GM12891 (cell line): ENCODE data around the gene TDRD12.
"Not testable (repeated sequence)": the region's sequence is repeated elsewhere in the genome, so short reads cannot be mapped to it uniquely, and the experiment has no call there.

Experiments used
- DNase-seq: peaks from one replicate; pipeline ENCODE4 v3.0.0; 2011; ENCODE audit warnings: low spot score; ENCODE audit not compliant: insufficient read length
- FAIRE-seq: peaks from 2 replicates; lab custom pipeline; 2011; peaks lifted over from hg19 to GRCh38; lab: Jason Lieb, UNC
- PAX5 ChIP-seq: IDR thresholded peaks from 2 replicates; pipeline ENCODE4 v1.6.1; 2011; ENCODE audit warnings: low read length, moderate library complexity, mild to moderate bottlenecking; ENCODE audit not compliant: insufficient read depth, severe bottlenecking
- POLR2A ChIP-seq: IDR thresholded peaks from 2 replicates; pipeline ENCODE4 v1.6.1; 2011; ENCODE audit warnings: low read depth, low read length, control low read depth
- POLR2AphosphoS5 ChIP-seq: IDR thresholded peaks from 2 replicates; pipeline ENCODE4 v1.6.1; 2011; ENCODE audit warnings: low read depth, low read length, control low read depth
- POU2F2 ChIP-seq: IDR thresholded peaks from 2 replicates; pipeline ENCODE4 v1.6.1; 2011; ENCODE audit warnings: low read depth, mild to moderate bottlenecking, control low read depth, low read length, moderate library complexity
- SPI1 ChIP-seq: IDR thresholded peaks from 2 replicates; pipeline ENCODE4 v1.6.1; 2011; ENCODE audit warnings: low read depth, low read length, control low read depth
- TAF1 ChIP-seq: IDR thresholded peaks from 2 replicates; pipeline ENCODE4 v1.6.1; 2011; ENCODE audit warnings: low read depth, low read length, control low read depth

TDRD12 gene

GRCh38 chr19:32767951-32768679, 48.5 kb downstream of the TDRD12 start:
- TF ChIP-seq TAF1 (no peak), POU2F2 (no peak), POLR2AphosphoS5 (no peak), PAX5 (no peak), POLR2A (no peak), SPI1 (no peak)
- DNase-seq (no peak), FAIRE-seq (no peak)

- no peak for FAIRE-seq
- no peak for TF ChIP-seq SPI1
- no peak for TF ChIP-seq PAX5
- no peak for TF ChIP-seq POU2F2
- no peak for TF ChIP-seq POLR2A
- no peak for TF ChIP-seq TAF1
- no peak for TF ChIP-seq POLR2AphosphoS5
- DNase-seq: no peak
These were observed 52.0 kb downstream of the TDRD12 start for GRCh38 chr19:32771596-32771995.

GRCh38 chr19:32773126-32773525, 53.6 kb downstream of the TDRD12 start:
- FAIRE-seq (no peak), DNase-seq (no peak)
- TF ChIP-seq TAF1: no peak
- TF ChIP-seq PAX5: no peak
- no peak for TF ChIP-seq POU2F2
- TF ChIP-seq POLR2A: no peak
- no peak for TF ChIP-seq POLR2AphosphoS5
- no peak for TF ChIP-seq SPI1

GRCh38 chr19:32779082-32779481, 59.5 kb downstream of the TDRD12 start:
- FAIRE-seq (no peak), DNase-seq (no peak)
- TF ChIP-seq PAX5 (no peak), POLR2AphosphoS5 (no peak), POLR2A (no peak), POU2F2 (no peak), TAF1 (no peak), SPI1 (no peak)

GRCh38 chr19:32781280-32781679, 61.7 kb downstream of the TDRD12 start:
- no peak for DNase-seq
- FAIRE-seq: no peak
- TF ChIP-seq SPI1 (no peak), POLR2AphosphoS5 (no peak), POLR2A (no peak), POU2F2 (no peak), TAF1 (no peak)

GRCh38 chr19:32782089-32782488, 62.5 kb downstream of the TDRD12 start:
- not testable (repeated sequence) for FAIRE-seq, DNase-seq

- FAIRE-seq, DNase-seq: not testable (repeated sequence)
These were observed 67.7 kb downstream of the TDRD12 start for GRCh38 chr19:32787161-32787813.

- not testable (repeated sequence) for DNase-seq, FAIRE-seq
These were observed 68.3 kb downstream of the TDRD12 start for GRCh38 chr19:32787895-32788294.

GRCh38 chr19:32789429-32789828, 69.9 kb downstream of the TDRD12 start:
- TF ChIP-seq POLR2A (no peak), POU2F2 (no peak), SPI1 (no peak), POLR2AphosphoS5 (no peak), PAX5 (no peak), TAF1 (no peak)
- no peak for FAIRE-seq
- DNase-seq: no peak

- TF ChIP-seq POU2F2 (no peak), POLR2AphosphoS5 (no peak), SPI1 (no peak), TAF1 (no peak), POLR2A (no peak), PAX5 (no peak)
- DNase-seq (no peak), FAIRE-seq (no peak)
These were observed 78.6 kb downstream of the TDRD12 start for GRCh38 chr19:32798201-32798600.

GRCh38 chr19:32800191-32800590, 80.6 kb downstream of the TDRD12 start:
- no peak for FAIRE-seq
- TF ChIP-seq SPI1 (no peak), POU2F2 (no peak), PAX5 (no peak), POLR2AphosphoS5 (no peak), TAF1 (no peak), POLR2A (no peak)
- no peak for DNase-seq
